GM21390 (cell line): ENCODE data around the gene SLC29A4.
"Not testable (repeated sequence)": the region's sequence is repeated elsewhere in the genome, so short reads cannot be mapped to it uniquely, and the experiment has no call there.

Experiments used
- ATAC-seq: cut with Tn5 transposase; IDR thresholded peaks from one replicate; pipeline ENCODE4 v1.9.1; 2021; ENCODE audit not compliant: unreplicated experiment

The SLC29A4 gene, protein sequence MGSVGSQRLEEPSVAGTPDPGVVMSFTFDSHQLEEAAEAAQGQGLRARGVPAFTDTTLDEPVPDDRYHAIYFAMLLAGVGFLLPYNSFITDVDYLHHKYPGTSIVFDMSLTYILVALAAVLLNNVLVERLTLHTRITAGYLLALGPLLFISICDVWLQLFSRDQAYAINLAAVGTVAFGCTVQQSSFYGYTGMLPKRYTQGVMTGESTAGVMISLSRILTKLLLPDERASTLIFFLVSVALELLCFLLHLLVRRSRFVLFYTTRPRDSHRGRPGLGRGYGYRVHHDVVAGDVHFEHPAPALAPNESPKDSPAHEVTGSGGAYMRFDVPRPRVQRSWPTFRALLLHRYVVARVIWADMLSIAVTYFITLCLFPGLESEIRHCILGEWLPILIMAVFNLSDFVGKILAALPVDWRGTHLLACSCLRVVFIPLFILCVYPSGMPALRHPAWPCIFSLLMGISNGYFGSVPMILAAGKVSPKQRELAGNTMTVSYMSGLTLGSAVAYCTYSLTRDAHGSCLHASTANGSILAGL

GRCh38 chr7:5282543-5283316, at the start of gene SLC29A4:
TSS of gene SLC29A4 (plus strand) at chr7:5282943. CDS start at chr7:5287817, 4,874 bp downstream.
- ATAC-seq = no peak

DNA sequence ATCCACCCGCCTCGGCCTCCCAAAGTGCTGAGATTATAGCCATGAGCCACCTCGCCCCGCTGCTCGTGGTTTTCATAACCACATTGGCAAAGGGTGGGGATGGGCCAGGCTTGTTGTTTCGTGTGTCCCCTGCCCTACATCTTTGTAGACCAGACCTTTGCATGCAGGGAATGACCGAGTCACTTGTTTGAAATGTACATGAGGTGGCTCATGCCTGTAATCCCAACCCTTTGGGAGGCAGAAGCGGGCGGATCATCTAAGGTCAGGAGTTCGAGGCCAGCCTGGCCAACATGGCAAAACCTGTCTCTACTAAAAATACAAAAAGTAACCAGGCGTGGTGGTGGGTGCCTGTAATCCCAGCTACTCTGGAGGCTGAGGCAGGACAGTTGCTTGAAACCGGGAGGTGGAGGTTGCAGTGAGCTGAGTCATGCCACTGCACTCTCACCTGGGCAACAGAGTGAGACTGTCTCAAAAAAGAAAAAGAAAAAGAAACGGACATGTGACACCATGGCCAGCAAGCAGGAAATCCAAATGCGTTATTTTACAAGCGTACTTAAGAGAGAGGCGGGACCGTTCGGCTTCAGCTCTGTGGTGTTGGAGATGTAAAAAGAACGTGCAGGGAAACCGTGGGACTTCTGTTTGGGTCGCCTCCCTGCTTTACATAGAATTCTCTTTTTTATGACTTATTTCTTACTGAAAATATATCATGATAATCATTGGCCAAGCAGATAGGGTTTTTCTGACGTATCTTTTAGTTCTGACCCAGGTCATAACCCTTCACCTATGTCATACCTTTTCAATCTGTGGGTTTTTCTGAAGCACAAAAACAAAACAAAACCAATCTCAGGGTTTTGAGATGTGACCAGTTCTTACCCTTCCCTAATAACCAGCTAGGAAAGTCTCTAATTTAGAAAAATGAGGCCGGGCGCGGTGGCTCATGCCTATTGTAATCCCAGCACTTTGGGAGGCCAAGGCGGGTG, 47.6 kb upstream of the SLC29A4 start:
- peak; percentile 36 for ATAC-seq

GRCh38 chr7:5237286-5237685, 45.5 kb upstream of the SLC29A4 start:
- no peak for ATAC-seq

- ATAC-seq = no peak
Observed at GRCh38 chr7:5238500-5238899, 44.2 kb upstream of the SLC29A4 start.

DNA sequence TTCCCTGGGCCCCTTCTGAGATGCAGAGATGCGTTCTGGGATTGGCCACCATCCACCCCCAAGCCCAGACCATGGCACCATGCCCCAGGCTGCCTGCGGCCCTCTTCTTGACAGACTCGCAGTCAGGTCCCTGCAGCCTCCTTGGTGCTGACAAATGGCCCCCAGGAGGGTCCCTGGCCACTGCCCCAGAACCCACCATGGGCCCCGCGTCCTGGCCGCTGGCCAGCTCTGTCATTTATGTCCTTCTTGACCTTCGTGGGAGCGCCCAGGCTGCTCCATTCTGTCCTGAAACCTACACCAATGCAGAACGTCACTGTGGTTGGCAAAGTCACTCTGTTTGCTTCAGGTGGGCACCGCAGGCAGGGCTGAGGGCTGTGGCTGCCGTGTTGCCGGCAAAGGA, 39.5 kb upstream of the SLC29A4 start:
- no peak for ATAC-seq

DNA sequence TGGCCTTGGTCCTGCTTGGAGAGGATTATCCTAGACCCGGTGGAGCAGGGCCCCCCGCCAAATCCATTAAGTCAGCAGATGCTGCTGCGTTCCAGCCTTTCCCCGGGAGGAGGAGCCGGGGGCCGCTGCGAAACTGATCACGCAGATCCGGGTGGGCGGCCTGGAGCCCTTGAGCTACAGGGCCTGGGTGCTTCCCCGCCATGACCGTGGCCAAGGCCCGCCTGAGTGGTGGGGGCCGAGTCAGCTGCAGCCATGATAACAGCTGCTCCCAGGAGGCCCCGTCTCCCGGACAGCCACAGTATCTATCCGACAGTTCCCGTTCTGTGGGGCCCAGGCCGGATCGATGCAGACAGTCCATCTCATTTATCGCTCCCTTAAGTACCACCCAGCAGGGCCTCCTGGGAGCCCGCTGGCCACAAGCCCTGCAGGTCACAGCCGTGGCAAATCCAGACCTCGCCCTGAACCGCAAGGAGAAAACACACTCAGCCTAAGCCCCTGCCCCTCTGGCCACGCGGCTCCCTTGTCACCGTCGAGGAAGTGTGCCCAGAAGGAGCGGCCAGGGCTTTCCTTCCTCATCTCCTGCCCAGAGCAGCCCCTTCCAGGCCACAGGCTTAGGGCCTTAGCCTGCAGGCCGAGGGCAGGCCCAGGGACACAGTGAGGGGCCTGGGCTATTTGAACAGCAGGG, 34.4 kb upstream of the SLC29A4 start:
- ATAC-seq = no peak

- not testable (repeated sequence) for ATAC-seq
Observed at GRCh38 chr7:5250787-5251186, 32.0 kb upstream of the SLC29A4 start.

GRCh38 chr7:5253529-5253928, 29.2 kb upstream of the SLC29A4 start:
- ATAC-seq = not testable (repeated sequence)

DNA sequence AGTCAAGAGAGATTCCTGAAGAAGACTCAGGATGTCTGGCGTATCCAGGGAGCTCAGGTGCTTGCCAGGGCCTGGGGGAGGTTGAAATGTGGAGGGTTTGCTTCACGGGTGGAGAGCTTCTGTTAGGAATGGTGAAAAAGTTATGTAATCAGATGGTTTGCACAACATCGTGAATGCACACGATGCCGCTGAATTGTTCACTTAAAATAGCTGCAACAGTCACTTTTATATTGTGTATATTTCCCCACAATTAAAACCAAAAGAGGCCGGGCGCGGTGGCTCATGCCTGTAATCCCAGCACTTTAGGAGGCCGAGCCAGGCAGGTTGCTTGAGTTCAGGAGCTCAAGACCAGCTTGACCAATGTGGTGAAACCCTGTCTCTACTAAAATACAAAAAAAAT, 28.4 kb upstream of the SLC29A4 start:
- not testable (repeated sequence) for ATAC-seq

DNA sequence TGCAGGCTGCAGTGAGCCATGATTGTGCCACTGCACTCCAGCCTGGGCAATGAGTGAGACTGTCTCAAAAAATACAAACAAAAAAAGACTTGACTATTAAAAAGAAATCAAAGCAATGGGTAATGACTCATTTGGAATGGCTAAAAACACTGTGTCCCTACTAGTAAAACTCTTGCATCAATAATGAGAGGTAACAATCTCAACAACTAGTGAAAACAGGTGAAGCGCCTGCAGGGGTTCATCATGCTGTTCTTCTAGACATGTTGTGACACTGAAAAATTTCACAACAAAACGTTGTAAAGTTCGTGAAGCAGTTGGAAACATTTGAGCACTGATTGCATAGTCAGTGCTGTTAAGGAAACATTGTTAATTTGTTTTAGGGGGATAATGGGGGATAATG, 26.9 kb upstream of the SLC29A4 start:
- ATAC-seq = no peak

DNA sequence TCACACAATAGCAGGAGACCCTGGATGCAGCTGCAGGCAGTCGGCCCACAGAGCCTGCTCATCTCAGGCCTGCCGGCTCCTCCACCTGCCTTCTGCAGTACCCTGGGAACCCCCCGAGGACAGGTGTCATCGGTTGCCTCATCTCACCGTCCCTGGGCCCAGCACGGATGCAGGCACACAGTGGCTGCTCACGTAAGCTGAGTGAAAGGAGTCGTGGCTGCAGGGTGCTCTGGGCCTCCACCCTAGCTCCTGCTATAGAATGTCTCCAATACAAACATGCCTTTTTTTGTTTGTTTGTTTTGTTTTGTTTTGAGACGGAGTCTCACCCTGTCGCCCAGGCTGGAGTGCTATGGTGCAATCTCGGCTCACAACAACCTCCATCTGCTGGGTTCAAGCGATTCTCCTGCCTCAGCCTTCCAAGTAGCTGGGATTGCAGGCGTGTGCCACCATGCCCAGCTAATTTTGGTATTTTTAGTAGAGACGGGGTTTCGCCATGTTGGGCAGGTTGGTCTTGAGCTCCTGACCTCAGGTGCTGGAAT, 22.1 kb upstream of the SLC29A4 start:
- not testable (repeated sequence) for ATAC-seq

DNA sequence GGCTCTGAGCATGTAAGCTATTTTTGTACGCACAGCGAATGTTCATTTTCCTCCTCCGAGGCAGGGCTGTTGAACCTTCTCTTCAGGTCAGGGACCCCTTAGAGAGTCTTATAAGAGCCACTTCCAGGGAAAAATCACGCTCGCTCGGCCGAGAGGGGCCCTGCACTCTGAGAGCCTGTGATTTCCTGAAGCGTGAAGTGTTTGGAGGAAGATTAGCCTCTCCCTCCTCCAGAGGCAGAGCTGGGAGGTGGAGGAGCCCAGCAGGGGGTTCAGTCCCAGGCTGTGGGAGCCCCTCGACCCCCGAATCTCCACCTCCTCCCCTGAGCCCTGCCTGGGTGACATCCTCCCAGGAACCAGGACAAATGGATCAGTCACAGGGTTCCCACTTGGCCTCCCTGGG, 19.7 kb upstream of the SLC29A4 start:
- not testable (repeated sequence) for ATAC-seq

DNA sequence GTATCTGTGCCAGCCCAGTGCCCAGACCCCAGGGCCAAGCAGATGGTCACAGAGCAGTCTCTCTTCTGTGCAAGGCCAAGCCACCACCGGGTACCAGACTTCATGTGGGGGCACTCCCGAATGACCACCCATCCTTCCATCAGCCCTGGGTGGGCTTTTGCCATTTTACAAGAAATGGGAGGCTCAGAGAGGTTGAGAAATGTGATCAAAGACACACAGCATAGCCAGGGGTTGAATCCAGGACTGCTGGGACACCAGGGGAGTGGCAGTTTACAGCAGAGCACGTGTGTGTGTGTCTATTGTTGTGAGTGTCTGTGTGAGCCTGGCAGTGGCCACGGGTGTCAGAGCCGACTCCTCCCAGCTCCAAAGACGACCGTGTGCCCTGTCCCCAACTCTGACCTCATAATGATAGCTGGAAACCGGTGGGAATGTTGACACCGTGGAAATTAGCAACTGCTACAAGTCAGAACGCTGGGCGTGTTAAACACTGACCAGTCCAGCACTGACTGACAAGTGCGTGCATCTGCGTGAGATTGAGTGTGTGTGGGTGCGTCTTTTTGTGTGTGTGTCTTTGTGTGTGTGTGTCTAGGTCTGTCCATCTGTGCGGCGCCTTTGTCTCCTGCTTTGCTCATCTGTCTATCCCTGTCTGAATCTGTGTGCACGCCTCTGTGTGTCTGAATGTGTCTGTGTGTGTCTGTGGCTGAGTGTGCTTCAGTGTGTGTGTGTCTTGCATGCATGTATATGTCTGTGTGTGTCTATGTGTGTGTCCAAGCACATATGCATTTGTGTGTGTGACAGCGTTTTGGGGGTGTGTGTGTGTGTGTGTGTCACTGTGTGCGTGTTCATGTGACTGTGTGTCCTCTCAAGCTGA, 17.2 kb upstream of the SLC29A4 start:
- ATAC-seq = no peak

- no peak for ATAC-seq
Observed at GRCh38 chr7:5266191-5267028, 16.3 kb upstream of the SLC29A4 start.

DNA sequence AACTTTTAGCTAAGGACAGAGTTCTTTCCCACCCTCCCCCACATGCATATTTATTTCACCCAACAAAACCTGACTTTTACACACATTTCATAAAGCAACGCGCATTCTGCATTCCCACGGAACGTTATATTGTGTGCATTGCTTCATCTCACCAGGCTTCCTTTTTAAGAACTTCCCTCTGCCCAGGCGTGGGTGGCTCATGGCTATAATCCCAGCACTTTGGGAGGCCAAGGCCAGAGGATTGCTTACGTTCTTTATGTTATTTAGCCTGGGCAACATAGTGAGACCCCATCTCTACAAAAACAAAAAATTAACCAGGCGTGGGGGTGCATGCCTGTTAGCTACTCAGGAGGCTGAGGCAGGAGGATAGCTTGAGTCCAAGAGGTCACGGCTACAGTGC, 14.9 kb upstream of the SLC29A4 start:
- not testable (repeated sequence) for ATAC-seq

DNA sequence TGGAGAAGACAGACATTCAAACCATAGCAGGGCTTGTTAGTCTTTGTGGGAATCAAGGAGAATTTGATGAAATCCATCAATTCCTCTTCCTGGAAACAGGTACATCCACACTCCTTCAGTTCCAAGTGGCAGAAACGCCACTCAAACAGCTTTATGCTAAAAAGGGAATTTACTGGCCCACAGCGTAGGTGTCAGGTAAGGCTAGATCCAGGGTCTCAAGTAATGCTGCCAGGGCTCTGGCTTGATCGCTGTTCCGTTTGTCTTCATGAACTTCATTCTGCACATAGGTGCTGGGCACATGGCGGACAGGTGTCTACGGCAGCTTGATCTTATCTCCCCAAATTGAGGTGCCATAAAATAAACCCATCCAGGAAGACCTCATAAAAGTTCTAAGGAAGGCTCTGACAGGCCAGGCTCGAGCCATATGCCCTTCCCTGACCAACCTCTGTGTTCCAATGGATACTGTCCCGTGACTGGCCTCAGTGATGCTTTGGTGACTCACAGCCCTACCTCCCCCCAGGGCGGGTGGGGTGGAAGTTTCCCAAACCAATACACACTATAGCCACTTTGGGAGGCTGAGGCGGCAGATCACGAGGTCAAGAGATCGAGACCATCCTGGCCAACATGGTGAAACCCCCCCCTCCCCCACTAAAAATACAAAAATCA, 12.6 kb upstream of the SLC29A4 start:
- not testable (repeated sequence) for ATAC-seq

DNA sequence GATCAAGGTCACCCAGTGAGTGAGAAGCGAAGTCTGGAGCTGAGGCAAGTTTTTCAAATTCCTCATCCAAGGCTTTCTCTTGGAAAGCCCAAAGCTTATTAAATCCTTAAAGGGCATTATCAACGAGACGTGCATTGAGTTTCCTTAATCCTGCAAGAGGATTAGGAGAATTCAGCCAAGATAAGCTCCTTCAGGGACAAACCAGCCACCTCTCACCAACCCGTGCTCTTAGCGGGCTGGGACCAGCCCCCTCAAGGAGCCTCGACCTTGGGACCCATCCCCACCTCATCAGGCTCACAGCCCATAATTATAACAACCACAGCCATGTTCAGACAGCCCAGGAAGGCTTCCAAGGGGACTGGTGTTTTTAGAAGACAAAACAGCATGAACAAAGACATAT, 12.0 kb upstream of the SLC29A4 start:
- no peak for ATAC-seq
